ENCODE measurements around the gene CD80. TPM values are rescaled to one million over a fixed set of nuclear protein-coding genes. Genes with fewer than 3 reads are reported as not detected.

Gene CD80
- total and polyA plus RNA-seq, 10 of the 15 experiments (the other 5 are each of a cell fraction or from before 2014, with no cell fraction given) = 41.4 to 137 (median 58.1) TPM

DNA sequence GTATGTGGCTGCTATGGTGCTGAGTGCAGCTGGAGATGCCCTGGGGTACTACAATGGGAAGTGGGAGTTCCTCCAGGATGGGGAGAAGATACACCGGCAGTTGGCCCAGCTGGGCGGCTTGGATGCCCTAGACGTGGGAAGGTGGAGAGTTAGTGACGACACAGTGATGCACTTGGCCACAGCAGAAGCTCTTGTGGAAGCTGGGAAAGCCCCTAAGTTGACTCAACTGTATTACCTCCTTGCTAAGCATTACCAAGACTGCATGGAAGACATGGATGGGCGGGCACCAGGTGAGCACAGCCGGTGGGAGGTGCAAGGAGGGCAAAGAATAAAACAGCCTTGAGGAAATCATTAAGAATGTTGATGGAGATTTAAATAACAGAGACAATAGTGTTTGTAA, 22.8 kb upstream of the CD80 start (continued):
- TF ChIP-seq, protein P1, sequence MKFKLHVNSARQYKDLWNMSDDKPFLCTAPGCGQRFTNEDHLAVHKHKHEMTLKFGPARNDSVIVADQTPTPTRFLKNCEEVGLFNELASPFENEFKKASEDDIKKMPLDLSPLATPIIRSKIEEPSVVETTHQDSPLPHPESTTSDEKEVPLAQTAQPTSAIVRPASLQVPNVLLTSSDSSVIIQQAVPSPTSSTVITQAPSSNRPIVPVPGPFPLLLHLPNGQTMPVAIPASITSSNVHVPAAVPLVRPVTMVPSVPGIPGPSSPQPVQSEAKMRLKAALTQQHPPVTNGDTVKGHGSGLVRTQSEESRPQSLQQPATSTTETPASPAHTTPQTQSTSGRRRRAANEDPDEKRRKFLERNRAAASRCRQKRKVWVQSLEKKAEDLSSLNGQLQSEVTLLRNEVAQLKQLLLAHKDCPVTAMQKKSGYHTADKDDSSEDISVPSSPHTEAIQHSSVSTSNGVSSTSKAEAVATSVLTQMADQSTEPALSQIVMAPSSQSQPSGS (IDR thresholded peaks at IDR 0.05; ENCODE audit: low read length) = peak; percentile 63; the same call in 1 of the 2 replicates
- TF ChIP-seq, protein P2, sequence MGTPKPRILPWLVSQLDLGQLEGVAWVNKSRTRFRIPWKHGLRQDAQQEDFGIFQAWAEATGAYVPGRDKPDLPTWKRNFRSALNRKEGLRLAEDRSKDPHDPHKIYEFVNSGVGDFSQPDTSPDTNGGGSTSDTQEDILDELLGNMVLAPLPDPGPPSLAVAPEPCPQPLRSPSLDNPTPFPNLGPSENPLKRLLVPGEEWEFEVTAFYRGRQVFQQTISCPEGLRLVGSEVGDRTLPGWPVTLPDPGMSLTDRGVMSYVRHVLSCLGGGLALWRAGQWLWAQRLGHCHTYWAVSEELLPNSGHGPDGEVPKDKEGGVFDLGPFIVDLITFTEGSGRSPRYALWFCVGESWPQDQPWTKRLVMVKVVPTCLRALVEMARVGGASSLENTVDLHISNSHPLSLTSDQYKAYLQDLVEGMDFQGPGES (IDR thresholded peaks at IDR 0.05) = no peak
- TF ChIP-seq NFIC (IDR thresholded peaks at IDR 0.05; ENCODE audit: low read depth, low read length) (peak; percentile 68), GATAD2B (conservative IDR thresholded peaks at IDR 0.05; ENCODE audit: low read depth) (peak; percentile 46; the same call in 1 of the 2 replicates), YBX1 (IDR thresholded peaks at IDR 0.05) (no peak), CHD4 (IDR thresholded peaks at IDR 0.05) (no peak), ATF7 (IDR thresholded peaks at IDR 0.05; ENCODE audit: low read depth) (peak; percentile 57; the same call in 1 of the 2 replicates), MYB (IDR thresholded peaks at IDR 0.05; ENCODE audit: borderline replicate concordance, low read depth, low read length) (0 out of 2 replicates have a peak, but pooled peaks have one; percentile 68), IKZF2 (IDR thresholded peaks at IDR 0.05) (peak; percentile 90), MTA2 (IDR thresholded peaks at IDR 0.05; ENCODE audit: low read depth) (peak; percentile 53; the same call in 1 of the 2 replicates), RELA (IDR thresholded peaks at IDR 0.05; ENCODE audit: borderline replicate concordance, partially characterized antibody) (peak; percentile 85), RUNX3 (IDR thresholded peaks at IDR 0.05; ENCODE audit: low read length) (peak; percentile 42; the same call in 1 of the 2 replicates), TCF12 (IDR thresholded peaks at IDR 0.05; ENCODE audit: low read depth, low read length) (peak; percentile 72), IKZF1 (conservative IDR thresholded peaks at IDR 0.05) (peak; percentile 97)
- TF ChIP-seq, protein P3, sequence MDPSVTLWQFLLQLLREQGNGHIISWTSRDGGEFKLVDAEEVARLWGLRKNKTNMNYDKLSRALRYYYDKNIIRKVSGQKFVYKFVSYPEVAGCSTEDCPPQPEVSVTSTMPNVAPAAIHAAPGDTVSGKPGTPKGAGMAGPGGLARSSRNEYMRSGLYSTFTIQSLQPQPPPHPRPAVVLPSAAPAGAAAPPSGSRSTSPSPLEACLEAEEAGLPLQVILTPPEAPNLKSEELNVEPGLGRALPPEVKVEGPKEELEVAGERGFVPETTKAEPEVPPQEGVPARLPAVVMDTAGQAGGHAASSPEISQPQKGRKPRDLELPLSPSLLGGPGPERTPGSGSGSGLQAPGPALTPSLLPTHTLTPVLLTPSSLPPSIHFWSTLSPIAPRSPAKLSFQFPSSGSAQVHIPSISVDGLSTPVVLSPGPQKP (IDR thresholded peaks at IDR 0.05; ENCODE audit: low read depth, low read length) = no peak
- TF ChIP-seq, protein P4, sequence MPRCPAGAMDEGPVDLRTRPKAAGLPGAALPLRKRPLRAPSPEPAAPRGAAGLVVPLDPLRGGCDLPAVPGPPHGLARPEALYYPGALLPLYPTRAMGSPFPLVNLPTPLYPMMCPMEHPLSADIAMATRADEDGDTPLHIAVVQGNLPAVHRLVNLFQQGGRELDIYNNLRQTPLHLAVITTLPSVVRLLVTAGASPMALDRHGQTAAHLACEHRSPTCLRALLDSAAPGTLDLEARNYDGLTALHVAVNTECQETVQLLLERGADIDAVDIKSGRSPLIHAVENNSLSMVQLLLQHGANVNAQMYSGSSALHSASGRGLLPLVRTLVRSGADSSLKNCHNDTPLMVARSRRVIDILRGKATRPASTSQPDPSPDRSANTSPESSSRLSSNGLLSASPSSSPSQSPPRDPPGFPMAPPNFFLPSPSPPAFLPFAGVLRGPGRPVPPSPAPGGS (IDR thresholded peaks at IDR 0.05; ENCODE audit: borderline replicate concordance, insufficient read depth, low read depth, low read length, poor library complexity, severe bottlenecking) = peak; percentile 80
- TF ChIP-seq, protein P5, sequence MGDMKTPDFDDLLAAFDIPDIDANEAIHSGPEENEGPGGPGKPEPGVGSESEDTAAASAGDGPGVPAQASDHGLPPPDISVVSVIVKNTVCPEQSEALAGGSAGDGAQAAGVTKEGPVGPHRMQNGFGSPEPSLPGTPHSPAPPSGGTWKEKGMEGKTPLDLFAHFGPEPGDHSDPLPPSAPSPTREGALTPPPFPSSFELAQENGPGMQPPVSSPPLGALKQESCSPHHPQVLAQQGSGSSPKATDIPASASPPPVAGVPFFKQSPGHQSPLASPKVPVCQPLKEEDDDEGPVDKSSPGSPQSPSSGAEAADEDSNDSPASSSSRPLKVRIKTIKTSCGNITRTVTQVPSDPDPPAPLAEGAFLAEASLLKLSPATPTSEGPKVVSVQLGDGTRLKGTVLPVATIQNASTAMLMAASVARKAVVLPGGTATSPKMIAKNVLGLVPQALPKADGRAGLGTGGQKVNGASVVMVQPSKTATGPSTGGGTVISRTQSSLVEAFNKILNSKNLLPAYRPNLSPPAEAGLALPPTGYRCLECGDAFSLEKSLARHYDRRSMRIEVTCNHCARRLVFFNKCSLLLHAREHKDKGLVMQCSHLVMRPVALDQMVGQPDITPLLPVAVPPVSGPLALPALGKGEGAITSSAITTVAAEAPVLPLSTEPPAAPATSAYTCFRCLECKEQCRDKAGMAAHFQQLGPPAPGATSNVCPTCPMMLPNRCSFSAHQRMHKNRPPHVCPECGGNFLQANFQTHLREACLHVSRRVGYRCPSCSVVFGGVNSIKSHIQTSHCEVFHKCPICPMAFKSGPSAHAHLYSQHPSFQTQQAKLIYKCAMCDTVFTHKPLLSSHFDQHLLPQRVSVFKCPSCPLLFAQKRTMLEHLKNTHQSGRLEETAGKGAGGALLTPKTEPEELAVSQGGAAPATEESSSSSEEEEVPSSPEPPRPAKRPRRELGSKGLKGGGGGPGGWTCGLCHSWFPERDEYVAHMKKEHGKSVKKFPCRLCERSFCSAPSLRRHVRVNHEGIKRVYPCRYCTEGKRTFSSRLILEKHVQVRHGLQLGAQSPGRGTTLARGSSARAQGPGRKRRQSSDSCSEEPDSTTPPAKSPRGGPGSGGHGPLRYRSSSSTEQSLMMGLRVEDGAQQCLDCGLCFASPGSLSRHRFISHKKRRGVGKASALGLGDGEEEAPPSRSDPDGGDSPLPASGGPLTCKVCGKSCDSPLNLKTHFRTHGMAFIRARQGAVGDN (IDR thresholded peaks at IDR 0.05) = peak; percentile 54; the same call in 1 of the 2 replicates
